RWPE2 (cell line): ENCODE data around the gene CHCHD4.
"Not testable (repeated sequence)": the region's sequence is repeated elsewhere in the genome, so short reads cannot be mapped to it uniquely, and the experiment has no call there.

Experiments used
- ATAC-seq: fragments of 200-7000 bp; cut with Tn5 transposase; 3 replicates; pipeline ENCODE4 v1.9.1; 2021; ENCODE audit warnings: low read depth
- DNase-seq: peaks from one replicate; pipeline ENCODE4 v3.0.0-alpha.2; 2020; ENCODE audit warnings: low spot score
- H3K27ac ChIP-seq: fragments of 450-650 bp; 2 replicates; pipeline ENCODE4 v1.5.1; 2017; ENCODE audit warnings: mild to moderate bottlenecking; ENCODE audit not compliant: poor library complexity, severe bottlenecking
- H3K27me3 ChIP-seq: fragments of 250-450 bp; sonication (Bioruptor Pico); 2 replicates; pipeline ENCODE4 v1.5.1; 2021; ENCODE audit warnings: mild to moderate bottlenecking, moderate library complexity; ENCODE audit not compliant: insufficient read depth, poor library complexity, severe bottlenecking
- H3K36me3 ChIP-seq: fragments of 250-450 bp; sonication (Bioruptor Pico); 2 replicates; pipeline ENCODE4 v1.5.1; 2020; ENCODE audit warnings: low read depth, mild to moderate bottlenecking, moderate library complexity
- H3K4me1 ChIP-seq: fragments of 250-450 bp; sonication (Bioruptor Pico); 2 replicates; pipeline ENCODE4 v1.5.1; 2021; ENCODE audit warnings: mild to moderate bottlenecking, moderate library complexity; ENCODE audit not compliant: insufficient read depth, poor library complexity, severe bottlenecking
- H3K4me3 ChIP-seq: fragments of 250-450 bp; sonication (Bioruptor Pico); 2 replicates; pipeline ENCODE4 v1.5.1; 2021; ENCODE audit warnings: mild to moderate bottlenecking, moderate library complexity; ENCODE audit not compliant: severe bottlenecking
- H3K9me3 ChIP-seq: fragments of 250-450 bp; sonication (Bioruptor Pico); 2 replicates; pipeline ENCODE4 v1.5.1; 2021; ENCODE audit warnings: mild to moderate bottlenecking, moderate library complexity; ENCODE audit not compliant: severe bottlenecking
- CTCF ChIP-seq: fragments of 450-650 bp; IDR thresholded peaks from one replicate; pipeline ENCODE4 v1.5.1; 2017; ENCODE audit warnings: mild to moderate bottlenecking, moderate library complexity; ENCODE audit not compliant: poor library complexity, severe bottlenecking

The CHCHD4 gene

DNA sequence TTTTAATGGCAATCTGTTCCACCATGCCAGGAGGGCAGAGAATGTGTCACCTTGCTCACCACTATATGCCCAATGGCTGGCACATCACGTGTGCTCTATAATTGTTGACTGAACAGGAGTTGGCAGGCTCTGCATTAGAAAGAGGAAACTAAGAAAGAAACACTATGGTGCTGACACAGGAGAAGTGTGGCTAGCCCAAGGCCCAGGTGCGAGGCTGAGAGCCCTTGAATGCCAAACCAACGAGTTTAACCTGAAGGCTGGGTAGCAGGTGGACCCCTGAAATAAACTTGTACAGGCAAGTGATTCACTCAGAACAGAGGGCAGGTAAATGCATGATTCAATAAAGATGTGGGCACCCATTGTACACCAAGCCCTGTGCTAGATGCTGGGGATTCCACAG lies 2.4 kb downstream of the CHCHD4 start:
- H3K4me1 ChIP-seq = peaks cover 11% of the 10 kb centered on the region
- peaks cover 30% of the 10 kb centered on the region for H3K36me3 ChIP-seq
- H3K27ac ChIP-seq = no peak overlapping the region
- H3K4me3 ChIP-seq = no peak overlapping the region
- TF ChIP-seq CTCF = no peak
- no peaks in the 10 kb centered on the region for H3K27me3 ChIP-seq
- no peaks in the 10 kb centered on the region for H3K9me3 ChIP-seq
- ATAC-seq (no peak), DNase-seq (no peak)

DNA sequence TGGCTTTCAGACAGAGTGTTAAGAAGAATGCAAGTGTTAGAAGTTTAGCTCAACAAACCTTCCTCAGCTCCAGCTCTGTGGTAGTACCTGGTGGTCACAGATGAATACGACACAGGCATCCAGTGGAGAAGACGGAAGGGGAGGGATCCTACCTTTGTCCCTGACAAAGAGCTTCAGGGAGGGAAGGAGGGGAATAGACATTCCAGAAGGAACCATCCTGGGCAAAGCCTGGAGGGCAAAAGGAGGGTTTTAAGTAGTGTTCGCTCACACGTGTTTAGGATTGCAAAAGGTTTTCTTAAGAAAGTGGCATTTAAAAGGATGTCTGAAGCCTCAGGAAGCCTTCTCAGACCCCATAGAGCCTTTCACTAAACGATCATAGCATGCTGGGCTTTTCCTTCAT lies 2.8 kb downstream of the CHCHD4 start:
- no peak overlapping the region for H3K27ac ChIP-seq
- H3K27me3 ChIP-seq = no peaks in the 10 kb centered on the region

GRCh38 chr3:14120921-14121448 lies 3.7 kb downstream of the CHCHD4 start:
- not testable (repeated sequence) for ATAC-seq, H3K4me1 ChIP-seq, DNase-seq, H3K27me3 ChIP-seq, H3K27ac ChIP-seq, H3K4me3 ChIP-seq, H3K9me3 ChIP-seq
- peaks cover 23% of the 10 kb centered on the region for H3K36me3 ChIP-seq

More for the DNA sequence above, 2.8 kb downstream of the CHCHD4 start:
- no peak for TF ChIP-seq CTCF
- ATAC-seq = no peak
- Histone ChIP-seq H3K9me3 (no peaks in the 10 kb centered on the region), H3K4me3 (no peak overlapping the region), H3K36me3 (peaks cover 25% of the 10 kb centered on the region), H3K4me1 (peaks cover 10% of the 10 kb centered on the region)
- DNase-seq = no peak

- DNase-seq (no peak), ATAC-seq (no peak)
- TF ChIP-seq CTCF = no peak
- H3K4me1 ChIP-seq = peaks cover 3% of the 10 kb centered on the region
- no peak overlapping the region for H3K27ac ChIP-seq
- no peak overlapping the region for H3K4me3 ChIP-seq
- peaks cover 30% of the 10 kb centered on the region for H3K36me3 ChIP-seq
- no peaks in the 10 kb centered on the region for H3K9me3 ChIP-seq
- no peaks in the 10 kb centered on the region for H3K27me3 ChIP-seq
Measured at GRCh38 chr3:14120111-14120920, 4.4 kb downstream of the CHCHD4 start.

DNA sequence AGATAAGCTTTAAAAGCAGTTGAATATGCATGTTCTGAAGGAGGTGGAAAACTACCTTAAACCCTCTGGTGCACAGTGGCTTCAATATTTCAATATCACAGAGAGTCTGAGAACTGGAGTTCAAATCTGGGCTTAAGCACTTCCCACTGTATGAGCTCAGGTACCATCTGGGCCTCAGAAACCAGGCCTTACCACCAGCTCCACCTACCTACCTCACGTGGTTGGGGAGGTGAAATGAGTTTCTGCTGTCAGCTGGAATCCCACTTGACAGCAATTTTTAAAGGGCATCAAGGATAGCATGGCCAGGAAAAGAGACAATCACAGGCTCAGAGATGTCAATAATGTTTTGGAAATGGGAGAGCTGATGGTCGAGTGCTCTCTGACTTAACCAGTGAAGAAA lies 5.0 kb downstream of the CHCHD4 start:
- ATAC-seq = no peak
- DNase-seq = no peak
- Histone ChIP-seq H3K27ac (peak overlapping the region; percentile 14), H3K4me3 (no peak overlapping the region), H3K36me3 (peaks cover 36% of the 10 kb centered on the region), H3K27me3 (no peaks in the 10 kb centered on the region), H3K4me1 (peaks cover 3% of the 10 kb centered on the region), H3K9me3 (no peaks in the 10 kb centered on the region)
- no peak for TF ChIP-seq CTCF
